Measurements from ENCODE around the gene FOCAD. TPM values are rescaled to one million over a fixed set of nuclear protein-coding genes. Genes with fewer than 3 reads are reported as not detected.

Gene FOCAD
- total RNA-seq, 1 experiment from 2014 or later = 17.1 TPM

DNA sequence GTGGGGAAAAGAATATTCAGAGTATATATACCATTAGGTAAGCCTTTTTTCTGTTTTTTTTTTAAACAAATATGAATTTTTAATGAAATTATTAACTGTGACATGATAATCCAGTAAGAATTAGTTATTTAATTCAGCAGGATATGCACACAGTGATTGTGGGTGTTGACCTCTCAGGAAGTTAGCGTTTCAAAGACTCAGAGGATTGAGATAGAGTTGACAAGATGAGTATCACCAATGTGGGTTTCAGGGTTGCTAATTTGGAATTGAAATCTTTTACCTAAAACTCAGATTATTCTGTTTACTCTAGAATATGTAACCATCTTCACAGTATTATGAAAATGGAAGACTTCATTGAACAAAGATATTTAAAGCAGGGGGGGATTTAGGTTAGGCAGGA lies 56.2 kb downstream of the FOCAD start:
- H3K36me3 ChIP-seq (ENCODE audit: low read depth) = no peaks in the 10 kb centered on the region
- no peak overlapping the region for H3K4me3 ChIP-seq
- no peaks in the 10 kb centered on the region for H3K79me2 ChIP-seq (ENCODE audit: low read depth)
- no peaks in the 10 kb centered on the region for H3K9me3 ChIP-seq (ENCODE audit: insufficient read depth, low read depth)
- no peak overlapping the region for H3K27ac ChIP-seq
- H3F3A ChIP-seq (ENCODE audit: insufficient read depth, low read depth) = no peaks in the 10 kb centered on the region
- H3K27me3 ChIP-seq (ENCODE audit: insufficient read depth, low read depth) = no peaks in the 10 kb centered on the region
- TF ChIP-seq, protein P1, sequence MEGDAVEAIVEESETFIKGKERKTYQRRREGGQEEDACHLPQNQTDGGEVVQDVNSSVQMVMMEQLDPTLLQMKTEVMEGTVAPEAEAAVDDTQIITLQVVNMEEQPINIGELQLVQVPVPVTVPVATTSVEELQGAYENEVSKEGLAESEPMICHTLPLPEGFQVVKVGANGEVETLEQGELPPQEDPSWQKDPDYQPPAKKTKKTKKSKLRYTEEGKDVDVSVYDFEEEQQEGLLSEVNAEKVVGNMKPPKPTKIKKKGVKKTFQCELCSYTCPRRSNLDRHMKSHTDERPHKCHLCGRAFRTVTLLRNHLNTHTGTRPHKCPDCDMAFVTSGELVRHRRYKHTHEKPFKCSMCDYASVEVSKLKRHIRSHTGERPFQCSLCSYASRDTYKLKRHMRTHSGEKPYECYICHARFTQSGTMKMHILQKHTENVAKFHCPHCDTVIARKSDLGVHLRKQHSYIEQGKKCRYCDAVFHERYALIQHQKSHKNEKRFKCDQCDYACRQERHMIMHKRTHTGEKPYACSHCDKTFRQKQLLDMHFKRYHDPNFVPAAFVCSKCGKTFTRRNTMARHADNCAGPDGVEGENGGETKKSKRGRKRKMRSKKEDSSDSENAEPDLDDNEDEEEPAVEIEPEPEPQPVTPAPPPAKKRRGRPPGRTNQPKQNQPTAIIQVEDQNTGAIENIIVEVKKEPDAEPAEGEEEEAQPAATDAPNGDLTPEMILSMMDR (conservative IDR thresholded peaks at IDR 0.05) = no peak
- TF ChIP-seq EZH2 (IDR thresholded peaks at IDR 0.05; ENCODE audit: low read depth) = no peak
- H3K4me1 ChIP-seq (replicated peaks; ENCODE audit: insufficient read depth) = no peaks in the 10 kb centered on the region
- CTCF ChIA-PET = no interaction called here
- H2AFZ ChIP-seq = no peak overlapping the region
- POLR2A ChIA-PET (ENCODE audit: unreplicated experiment) = no interaction called here
- intact Hi-C loops (cut with micrococcal nuclease; ENCODE audit: unreplicated experiment) = no loop called here
- no peaks in the 10 kb centered on the region for H3K9me2 ChIP-seq (ENCODE audit: insufficient read depth)
- no peak overlapping the region for H3K4me2 ChIP-seq
- no peak for DNase-seq
- no TSS peak for BruUV-seq (replicated peaks)
- no peaks in the 10 kb centered on the region for H4K20me1 ChIP-seq (ENCODE audit: insufficient read depth)

DNA sequence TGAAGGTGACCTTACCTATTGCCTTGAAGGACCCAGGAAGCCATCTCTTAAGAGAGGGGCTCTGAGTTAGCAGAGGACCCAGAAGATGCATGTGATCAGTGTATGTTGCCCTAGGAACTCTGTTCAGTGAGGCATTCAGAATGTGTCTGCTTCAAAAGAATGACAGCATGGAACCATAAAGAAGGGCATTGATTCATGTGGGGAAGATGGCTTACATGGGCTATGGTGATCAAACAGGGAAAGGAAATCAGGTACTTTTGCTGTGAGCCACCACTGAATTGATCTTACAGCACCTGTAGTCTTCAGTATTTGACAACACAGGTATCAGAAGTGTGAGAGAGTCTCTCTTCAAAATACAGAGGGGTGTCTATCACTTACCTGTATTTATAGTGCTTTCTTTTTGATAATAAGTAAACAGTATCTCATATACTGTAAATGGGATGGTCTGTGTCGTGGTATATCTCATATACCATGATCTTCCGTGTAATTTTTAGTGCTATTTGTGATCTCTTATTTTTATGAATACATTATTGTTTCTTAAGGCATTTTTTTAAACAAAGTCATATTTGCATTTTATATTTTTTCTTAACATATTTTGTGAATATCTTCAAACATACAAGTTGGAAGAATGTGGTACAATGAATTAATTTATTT lies 57.0 kb downstream of the FOCAD start:
- H2AFZ ChIP-seq = no peak overlapping the region
- no peaks in the 10 kb centered on the region for H4K20me1 ChIP-seq (ENCODE audit: insufficient read depth)
- no peaks in the 10 kb centered on the region for H3K79me2 ChIP-seq (ENCODE audit: low read depth)
- ChIA-PET POLR2A (ENCODE audit: unreplicated experiment) (no interaction called here), CTCF (no interaction called here)
- no peaks in the 10 kb centered on the region for H3K9me2 ChIP-seq (ENCODE audit: insufficient read depth)
- H3K27me3 ChIP-seq (ENCODE audit: insufficient read depth, low read depth) = no peaks in the 10 kb centered on the region
- H3K4me1 ChIP-seq (replicated peaks; ENCODE audit: insufficient read depth) = no peaks in the 10 kb centered on the region
- DNase-seq = no peak
- no peak overlapping the region for H3K4me3 ChIP-seq
- no peaks in the 10 kb centered on the region for H3K36me3 ChIP-seq (ENCODE audit: low read depth)
- TF ChIP-seq EZH2 (IDR thresholded peaks at IDR 0.05; ENCODE audit: low read depth) = no peak
- TF ChIP-seq, protein P1 (conservative IDR thresholded peaks at IDR 0.05) = no peak
- intact Hi-C loops (cut with micrococcal nuclease; ENCODE audit: unreplicated experiment) = no loop called here
- no peaks in the 10 kb centered on the region for H3F3A ChIP-seq (ENCODE audit: insufficient read depth, low read depth)
- no peaks in the 10 kb centered on the region for H3K9me3 ChIP-seq (ENCODE audit: insufficient read depth, low read depth)
- no peak overlapping the region for H3K27ac ChIP-seq
- no peak overlapping the region for H3K4me2 ChIP-seq
- no TSS peak for BruUV-seq (replicated peaks)

DNA sequence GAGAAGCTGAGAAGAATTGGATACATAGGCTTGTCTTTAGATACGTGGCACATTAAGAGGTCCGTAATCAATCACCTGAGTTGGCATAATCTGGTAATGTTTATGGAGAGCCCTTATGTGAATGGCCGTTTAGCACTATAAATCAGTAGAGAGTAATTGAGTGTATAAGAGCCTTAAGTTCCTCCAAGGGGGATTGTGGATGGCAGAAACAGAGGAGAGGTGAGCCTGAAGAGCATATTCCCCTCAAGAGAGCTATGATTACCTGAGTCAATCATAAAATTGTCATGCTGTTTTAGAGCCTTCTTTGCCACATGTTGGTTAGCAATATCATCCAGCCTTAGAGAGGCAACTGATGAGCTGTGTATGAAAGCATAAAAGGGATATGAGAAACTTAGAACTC lies 58.8 kb downstream of the FOCAD start:
- POLR2A ChIA-PET (ENCODE audit: unreplicated experiment) = no interaction called here
- CTCF ChIA-PET = no interaction called here

More for the DNA sequence above, 58.8 kb downstream of the FOCAD start:
- no peaks in the 10 kb centered on the region for H3K36me3 ChIP-seq (ENCODE audit: low read depth)
- DNase-seq = no peak
- H3K79me2 ChIP-seq (ENCODE audit: low read depth) = no peaks in the 10 kb centered on the region
- intact Hi-C loops (cut with micrococcal nuclease; ENCODE audit: unreplicated experiment) = no loop called here
- H3K4me1 ChIP-seq (replicated peaks; ENCODE audit: insufficient read depth) = no peaks in the 10 kb centered on the region
- no peak for TF ChIP-seq EZH2 (IDR thresholded peaks at IDR 0.05; ENCODE audit: low read depth)
- TF ChIP-seq, protein P1 (conservative IDR thresholded peaks at IDR 0.05) = no peak
- no peaks in the 10 kb centered on the region for H3K9me3 ChIP-seq (ENCODE audit: insufficient read depth, low read depth)
- H3K4me3 ChIP-seq = no peak overlapping the region
- H3K4me2 ChIP-seq = no peak overlapping the region
- no TSS peak for BruUV-seq (replicated peaks)
- H4K20me1 ChIP-seq (ENCODE audit: insufficient read depth) = no peaks in the 10 kb centered on the region
- no peak overlapping the region for H2AFZ ChIP-seq
- no peaks in the 10 kb centered on the region for H3F3A ChIP-seq (ENCODE audit: insufficient read depth, low read depth)
- H3K9me2 ChIP-seq (ENCODE audit: insufficient read depth) = no peaks in the 10 kb centered on the region
- H3K27ac ChIP-seq = no peak overlapping the region
- H3K27me3 ChIP-seq (ENCODE audit: insufficient read depth, low read depth) = no peaks in the 10 kb centered on the region
